Stimulated activated CD4-positive, alpha-beta T cell treated with anti-CD3 and anti-CD28 coated beads, Interleukin-4, amount 100 ng/mL, for 24 hours (primary cell): ENCODE data around the gene C2orf49.

Experiments
- DNase-seq: peaks from one replicate; pipeline ENCODE4 v3.0.0-alpha.2; 2020

C2orf49 gene

GRCh38 chr2:105337122-105338019, at the start of gene C2orf49:
TSS of gene C2orf49 (plus strand) at chr2:105337540. CDS start at chr2:105337588, 48 bp downstream.
- peak; percentile 92 for DNase-seq

GRCh38 chr2:105287692-105288091, 49.6 kb upstream of the C2orf49 start:
- peak; percentile 20 for DNase-seq

- DNase-seq, result no peak
Measured at GRCh38 chr2:105288133-105288532, 49.2 kb upstream of the C2orf49 start.

GRCh38 chr2:105290981-105291660, 46.2 kb upstream of the C2orf49 start:
- DNase-seq, result no peak

GRCh38 chr2:105291981-105292380, 45.4 kb upstream of the C2orf49 start:
- DNase-seq, result no peak

- no peak for DNase-seq
Measured at GRCh38 chr2:105294046-105294445, 43.3 kb upstream of the C2orf49 start.

- DNase-seq, result peak; percentile 21
Measured at GRCh38 chr2:105294844-105295481, 42.4 kb upstream of the C2orf49 start.

- DNase-seq, result no peak
Measured at GRCh38 chr2:105296017-105296611, 41.2 kb upstream of the C2orf49 start.

- no peak for DNase-seq
Measured at GRCh38 chr2:105297216-105297615, 40.1 kb upstream of the C2orf49 start.

GRCh38 chr2:105298017-105298416, 39.3 kb upstream of the C2orf49 start:
- DNase-seq, result no peak

GRCh38 chr2:105299290-105299689, 38.0 kb upstream of the C2orf49 start:
- DNase-seq, result no peak

- DNase-seq, result no peak
Measured at GRCh38 chr2:105301646-105302045, 35.7 kb upstream of the C2orf49 start.

- DNase-seq, result no peak
Measured at GRCh38 chr2:105307146-105307545, 30.2 kb upstream of the C2orf49 start.

- DNase-seq, result no peak
Measured at GRCh38 chr2:105307550-105307949, 29.8 kb upstream of the C2orf49 start.

GRCh38 chr2:105307962-105308361, 29.4 kb upstream of the C2orf49 start:
- no peak for DNase-seq

GRCh38 chr2:105308382-105309146, 28.8 kb upstream of the C2orf49 start:
- no peak for DNase-seq

GRCh38 chr2:105309147-105309545, 28.2 kb upstream of the C2orf49 start:
- DNase-seq, result no peak

GRCh38 chr2:105313877-105314276, 23.5 kb upstream of the C2orf49 start:
- DNase-seq, result no peak

GRCh38 chr2:105315314-105315713, 22.0 kb upstream of the C2orf49 start:
- DNase-seq, result no peak

GRCh38 chr2:105317937-105318336, 19.4 kb upstream of the C2orf49 start:
- DNase-seq, result no peak

- no peak for DNase-seq
Measured at GRCh38 chr2:105320651-105321215, 16.6 kb upstream of the C2orf49 start.
